Fibroblast of lung (primary cell): ENCODE results near the gene MSL2. TPM values are rescaled to one million over a fixed set of nuclear protein-coding genes. Genes with fewer than 3 reads are reported as not detected.
A peak's percentile ranks its signal among the peaks of the same experiment; 100 is the strongest.
"Not testable (repeated sequence)": the region's sequence is repeated elsewhere in the genome, so short reads cannot be mapped to it uniquely, and the experiment has no call there.

ENCODE experiments used
- DNase-seq, 2 donors: peaks; one replicate each; pipeline versions ENCODE4 v3.0.0 to v3.0.0-alpha.2; 2010; ENCODE audit warnings: low read depth in 2 of 2
- H2AFZ ChIP-seq: 2 replicates; pipeline ENCODE4 v1.5.1; 2012; ENCODE audit warnings: low read length, control low read depth, inconsistent platforms
- H3K27ac ChIP-seq: 2 replicates; pipeline ENCODE4 v1.5.1; 2011; ENCODE audit warnings: low read length, control low read depth; ENCODE audit not compliant: insufficient read depth
- H3K27me3 ChIP-seq: 2 replicates; pipeline ENCODE4 v1.5.1; 2011; ENCODE audit warnings: mild to moderate bottlenecking, low read length; ENCODE audit not compliant: control insufficient read depth, insufficient read depth
- H3K36me3 ChIP-seq: 2 replicates; pipeline ENCODE4 v1.5.1; 2011; ENCODE audit warnings: low read length; ENCODE audit not compliant: control insufficient read depth, insufficient read depth
- H3K4me1 ChIP-seq: 2 replicates; pipeline ENCODE4 v1.5.1; 2011; ENCODE audit warnings: low read length; ENCODE audit not compliant: control insufficient read depth, insufficient read depth; ENCODE audit errors: extremely low read depth
- H3K4me2 ChIP-seq: 2 replicates; pipeline ENCODE4 v1.5.1; 2011; ENCODE audit warnings: low read length, control low read depth; ENCODE audit not compliant: insufficient read depth; ENCODE audit errors: extremely low read depth
- H3K4me3 ChIP-seq, 4 experiments: fragments of 200-600 bp in 1 of 4; sonication (generic) in 1 of 4; replicated peaks in 1 of 4; 2 replicates each; pipeline ENCODE4 v1.5.1; 2011 to 2016; ENCODE audit warnings: low read length in 4 of 4, low read depth in 3 of 4, mild to moderate bottlenecking in 3 of 4, control low read depth in 2 of 4, inconsistent platforms in 1 of 4, mixed read lengths in 1 of 4; ENCODE audit not compliant: insufficient read depth in 1 of 4; ENCODE audit errors: control extremely low read depth in 1 of 4
- H3K79me2 ChIP-seq: 2 replicates; pipeline ENCODE4 v1.5.1; 2012; ENCODE audit warnings: mild to moderate bottlenecking, low read length, inconsistent platforms; ENCODE audit not compliant: control insufficient read depth, insufficient read depth
- H3K9ac ChIP-seq: 2 replicates; pipeline ENCODE4 v1.5.1; 2011; ENCODE audit warnings: mild to moderate bottlenecking, low read length, control low read depth; ENCODE audit not compliant: insufficient read depth
- H3K9me3 ChIP-seq: 2 replicates; pipeline ENCODE4 v1.5.1; 2012; ENCODE audit warnings: low read depth, low read length; ENCODE audit not compliant: control insufficient read depth, insufficient read depth
- H4K20me1 ChIP-seq: 2 replicates; pipeline ENCODE4 v1.5.1; 2011; ENCODE audit warnings: low read length; ENCODE audit not compliant: control insufficient read depth, insufficient read depth; ENCODE audit errors: extremely low read depth
- CTCF ChIP-seq, 2 donors: IDR thresholded peaks in 1 of 2; conservative IDR thresholded peaks in 1 of 2; 1 replicate in 1 of 2; 2 replicates in 1 of 2; pipeline ENCODE4 v1.5.1; 2011 to 2012; ENCODE audit warnings: low read length in 2 of 2, control low read depth in 1 of 2, inconsistent platforms in 1 of 2, low read depth in 1 of 2, mild to moderate bottlenecking in 1 of 2
- EZH2 ChIP-seq: IDR thresholded peaks from 2 replicates; pipeline ENCODE4 v1.5.1; 2012; ENCODE audit warnings: low read length, control low read depth, mild to moderate bottlenecking; ENCODE audit errors: missing control alignments
- polyA plus RNA-seq, 2 donors: library from polyadenylated mRNA; depleted of rRNA in 1 of 2; stranded (reverse) in 1 of 2; unstranded in 1 of 2; fragments of >200 nt; gene quantifications; 2 replicates each; pipeline ENCODE4 v1.2.1, GENCODE V29; 2011 to 2012; ENCODE audit warnings: missing spikeins in 1 of 2
- total RNA-seq: library from RNA; depleted of rRNA; stranded (reverse); fragments of >200 nt; gene quantifications from 2 replicates; pipeline ENCODE4 v1.2.1, GENCODE V29; 2014

MSL2 gene
- total and polyA plus RNA-seq, 2 donors (not counting 1 experiment from before 2014, with no cell fraction given), result 12.1 to 19.7 TPM

- H3K36me3 ChIP-seq, result no peaks in the 10 kb centered on the region
- no peaks in the 10 kb centered on the region for H4K20me1 ChIP-seq
- no peak overlapping the region for H2AFZ ChIP-seq
- peak in 1 of 2 donors; percentile 77 for DNase-seq
- H3K4me2 ChIP-seq, result no peak overlapping the region
- TF ChIP-seq EZH2 (no peak), CTCF (conservative IDR thresholded peaks at IDR 0.05 in 1 of 2, IDR thresholded peaks at IDR 0.05 in 1 of 2; ENCODE audit: low read depth in 1 of 2, low read length in 2 of 2) (no peak)
- H3K9ac ChIP-seq, result no peak overlapping the region
- H3K9me3 ChIP-seq, result no peaks in the 10 kb centered on the region
- H3K27ac ChIP-seq, result no peak overlapping the region
- no peak overlapping the region for H3K4me3 ChIP-seq
- no peaks in the 10 kb centered on the region for H3K79me2 ChIP-seq
- H3K27me3 ChIP-seq, result no peaks in the 10 kb centered on the region
- peaks cover 2% of the 10 kb centered on the region for H3K4me1 ChIP-seq
Measured at GRCh38 chr3:136209921-136210320, 13.8 kb upstream of the MSL2 start.

- H3K9ac ChIP-seq, result no peak overlapping the region
Measured at GRCh38 chr3:136207489-136208115, 11.5 kb upstream of the MSL2 start.

GRCh38 chr3:136199219-136199618 lies 3.1 kb upstream of the MSL2 start:
- H3K36me3 ChIP-seq, H3K9me3 ChIP-seq: not testable (repeated sequence)

More at GRCh38 chr3:136207489-136208115, 11.5 kb upstream of the MSL2 start:
- no peak overlapping the region for H2AFZ ChIP-seq
- H3K36me3 ChIP-seq, result no peaks in the 10 kb centered on the region
- H4K20me1 ChIP-seq, result no peaks in the 10 kb centered on the region
- H3K4me2 ChIP-seq, result no peak overlapping the region
- no peak for TF ChIP-seq CTCF (conservative IDR thresholded peaks at IDR 0.05 in 1 of 2, IDR thresholded peaks at IDR 0.05 in 1 of 2; ENCODE audit: low read depth in 1 of 2, low read length in 2 of 2)
- TF ChIP-seq EZH2, result no peak
- no peaks in the 10 kb centered on the region for H3K9me3 ChIP-seq
- no peaks in the 10 kb centered on the region for H3K27me3 ChIP-seq
- DNase-seq, result no peak
- H3K4me1 ChIP-seq, result peaks cover 2% of the 10 kb centered on the region
- H3K4me3 ChIP-seq, result no peak overlapping the region
- no peaks in the 10 kb centered on the region for H3K79me2 ChIP-seq
- H3K27ac ChIP-seq, result no peak overlapping the region

GRCh38 chr3:136198462-136199078 lies 2.4 kb upstream of the MSL2 start:
- H3K9me3 ChIP-seq, DNase-seq, H3K36me3 ChIP-seq, H3K4me1 ChIP-seq, H3K9ac ChIP-seq, H3K27me3 ChIP-seq, H2AFZ ChIP-seq, H3K4me2 ChIP-seq, H4K20me1 ChIP-seq, H3K27ac ChIP-seq, H3K4me3 ChIP-seq: not testable (repeated sequence)
- peaks cover 21% of the 10 kb centered on the region for H3K79me2 ChIP-seq

More at GRCh38 chr3:136199219-136199618, 3.1 kb upstream of the MSL2 start:
- H3K79me2 ChIP-seq, result peaks cover 15% of the 10 kb centered on the region
- H3K4me2 ChIP-seq, H3K9ac ChIP-seq, H4K20me1 ChIP-seq, H3K27me3 ChIP-seq, H3K27ac ChIP-seq, H3K4me1 ChIP-seq, H2AFZ ChIP-seq, H3K4me3 ChIP-seq: not testable (repeated sequence)
- peak in 1 of 2 donors; percentile 44 for DNase-seq
